ENCODE results near the gene NLGN1. TPM values are rescaled to one million over a fixed set of nuclear protein-coding genes. Genes with fewer than 3 reads are reported as not detected.

The NLGN1 gene
- total RNA-seq, 3 donors from 2014 or later (not counting 1 experiment from before 2014, with no cell fraction given) = not detected

GRCh38 chr3:173977747-173978146 is 580.2 kb downstream of the NLGN1 start:
- H3K4me3 ChIP-seq (ENCODE audit: low read length) = no peak overlapping the region
- H3K36me3 ChIP-seq (ENCODE audit: control insufficient read depth, insufficient read depth, low read length) = no peaks in the 10 kb centered on the region
- Mint-ChIP-seq H3K4me3 (no peak overlapping the region), H3K27ac (no peak overlapping the region), H3K9me3 (peaks cover 3 to 4% of the 10 kb centered on the region in 2 donors), H3K4me1 (no peaks in the 10 kb centered on the region), H3K36me3 (no peaks in the 10 kb centered on the region), H3K27me3 (ENCODE audit: low read depth in 2 of 2) (no peaks in the 10 kb centered on the region)
- 67% methylated on average over 2 of the region's 2 CpGs for WGBS (ENCODE audit: insufficient coverage)
- intact Hi-C loops (cut with micrococcal nuclease) = no loop called here
- no peaks in the 10 kb centered on the region for H3K4me1 ChIP-seq (ENCODE audit: control insufficient read depth, insufficient read depth, low read length)
- DNase-seq (no peak), ATAC-seq (no peak)
- TF ChIP-seq CTCF (IDR thresholded peaks at IDR 0.05) = no peak
- no peak overlapping the region for H3K27ac ChIP-seq (ENCODE audit: low read length)
- no peaks in the 10 kb centered on the region for H3K27me3 ChIP-seq (ENCODE audit: control insufficient read depth, insufficient read depth, low read length)
- no peaks in the 10 kb centered on the region for H3K9me3 ChIP-seq (ENCODE audit: control insufficient read depth, insufficient read depth, low read length)

GRCh38 chr3:173983343-173983742 is 585.8 kb downstream of the NLGN1 start:
- no peak overlapping the region for H3K27ac Mint-ChIP-seq
- H3K27me3 Mint-ChIP-seq (ENCODE audit: low read depth in 2 of 2) = no peaks in the 10 kb centered on the region
- ATAC-seq = no peak

GRCh38 chr3:173986861-173987410 is 589.4 kb downstream of the NLGN1 start:
- Histone ChIP-seq H3K4me1 (ENCODE audit: control insufficient read depth, insufficient read depth, low read length) (no peaks in the 10 kb centered on the region), H3K9me3 (ENCODE audit: control insufficient read depth, insufficient read depth, low read length) (no peaks in the 10 kb centered on the region), H3K4me3 (ENCODE audit: low read length) (no peak overlapping the region), H3K27me3 (ENCODE audit: control insufficient read depth, insufficient read depth, low read length) (no peaks in the 10 kb centered on the region), H3K27ac (ENCODE audit: low read length) (no peak overlapping the region), H3K36me3 (ENCODE audit: control insufficient read depth, insufficient read depth, low read length) (no peaks in the 10 kb centered on the region)
- no peaks in the 10 kb centered on the region for H3K4me1 Mint-ChIP-seq
- no peak overlapping the region for H3K4me3 Mint-ChIP-seq
- TF ChIP-seq CTCF (IDR thresholded peaks at IDR 0.05) = no peak
- H3K9me3 Mint-ChIP-seq = peaks cover 3 to 4% of the 10 kb centered on the region in 2 donors
- DNase-seq = no peak
- no peak overlapping the region for H3K27ac Mint-ChIP-seq
- no peak for ATAC-seq
- intact Hi-C loops (cut with micrococcal nuclease) = no loop called here
- no peaks in the 10 kb centered on the region for H3K27me3 Mint-ChIP-seq (ENCODE audit: low read depth in 2 of 2)
- no peaks in the 10 kb centered on the region for H3K36me3 Mint-ChIP-seq

More at GRCh38 chr3:173983343-173983742, 585.8 kb downstream of the NLGN1 start:
- Mint-ChIP-seq H3K4me1 (no peaks in the 10 kb centered on the region), H3K9me3 (peaks cover 0 to 2% of the 10 kb centered on the region in 2 donors), H3K36me3 (no peaks in the 10 kb centered on the region), H3K4me3 (no peak overlapping the region)
- Histone ChIP-seq H3K27ac (ENCODE audit: low read length) (no peak overlapping the region), H3K36me3 (ENCODE audit: control insufficient read depth, insufficient read depth, low read length) (no peaks in the 10 kb centered on the region), H3K4me3 (ENCODE audit: low read length) (no peak overlapping the region), H3K27me3 (ENCODE audit: control insufficient read depth, insufficient read depth, low read length) (no peaks in the 10 kb centered on the region), H3K4me1 (ENCODE audit: control insufficient read depth, insufficient read depth, low read length) (no peaks in the 10 kb centered on the region), H3K9me3 (ENCODE audit: control insufficient read depth, insufficient read depth, low read length) (no peaks in the 10 kb centered on the region)
- 57% methylated on average over 2 of the region's 2 CpGs for WGBS (ENCODE audit: insufficient coverage)
- intact Hi-C loops (cut with micrococcal nuclease) = no loop called here
- no peak for DNase-seq
- TF ChIP-seq CTCF (IDR thresholded peaks at IDR 0.05) = no peak

GRCh38 chr3:173988909-173989308 is 591.4 kb downstream of the NLGN1 start:
- Mint-ChIP-seq H3K4me3 (no peak overlapping the region), H3K9me3 (peaks cover 2 to 4% of the 10 kb centered on the region in 2 donors)

More at GRCh38 chr3:173988909-173989308, 591.4 kb downstream of the NLGN1 start:
- Histone ChIP-seq H3K36me3 (ENCODE audit: control insufficient read depth, insufficient read depth, low read length) (no peaks in the 10 kb centered on the region), H3K27me3 (ENCODE audit: control insufficient read depth, insufficient read depth, low read length) (no peaks in the 10 kb centered on the region), H3K9me3 (ENCODE audit: control insufficient read depth, insufficient read depth, low read length) (no peaks in the 10 kb centered on the region), H3K4me3 (ENCODE audit: low read length) (no peak overlapping the region), H3K27ac (ENCODE audit: low read length) (no peak overlapping the region), H3K4me1 (ENCODE audit: control insufficient read depth, insufficient read depth, low read length) (no peaks in the 10 kb centered on the region)
- no peak for TF ChIP-seq CTCF (IDR thresholded peaks at IDR 0.05)
- intact Hi-C loops (cut with micrococcal nuclease) = no loop called here
- DNase-seq (no peak), ATAC-seq (no peak)
- WGBS (ENCODE audit: insufficient coverage) = 92% methylated on average over 1 of the region's 1 CpG
- no peaks in the 10 kb centered on the region for H3K36me3 Mint-ChIP-seq
- no peaks in the 10 kb centered on the region for H3K27me3 Mint-ChIP-seq (ENCODE audit: low read depth in 2 of 2)
- no peaks in the 10 kb centered on the region for H3K4me1 Mint-ChIP-seq
- H3K27ac Mint-ChIP-seq = no peak overlapping the region
